GM19238 (cell line): ENCODE data around the gene DDIT3.
"Not testable (repeated sequence)": the region's sequence is repeated elsewhere in the genome, so short reads cannot be mapped to it uniquely, and the experiment has no call there.

Experiments
- DNase-seq: peaks from one replicate; pipeline ENCODE4 v3.0.0; 2011; ENCODE audit warnings: low spot score; ENCODE audit not compliant: insufficient read length

The DDIT3 gene, protein sequence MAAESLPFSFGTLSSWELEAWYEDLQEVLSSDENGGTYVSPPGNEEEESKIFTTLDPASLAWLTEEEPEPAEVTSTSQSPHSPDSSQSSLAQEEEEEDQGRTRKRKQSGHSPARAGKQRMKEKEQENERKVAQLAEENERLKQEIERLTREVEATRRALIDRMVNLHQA

GRCh38 chr12:57520053-57520818 lies at the start of gene DDIT3:
Gene DDIT3 (minus strand): TSS chr12:57520514. CDS start chr12:57517406, 3,108 bp downstream.
- peak; percentile 91 for DNase-seq

GRCh38 chr12:57569858-57570257 lies 49.5 kb upstream of the DDIT3 start:
- DNase-seq, result no peak

GRCh38 chr12:57568838-57569237 lies 48.5 kb upstream of the DDIT3 start:
- no peak for DNase-seq

DNA sequence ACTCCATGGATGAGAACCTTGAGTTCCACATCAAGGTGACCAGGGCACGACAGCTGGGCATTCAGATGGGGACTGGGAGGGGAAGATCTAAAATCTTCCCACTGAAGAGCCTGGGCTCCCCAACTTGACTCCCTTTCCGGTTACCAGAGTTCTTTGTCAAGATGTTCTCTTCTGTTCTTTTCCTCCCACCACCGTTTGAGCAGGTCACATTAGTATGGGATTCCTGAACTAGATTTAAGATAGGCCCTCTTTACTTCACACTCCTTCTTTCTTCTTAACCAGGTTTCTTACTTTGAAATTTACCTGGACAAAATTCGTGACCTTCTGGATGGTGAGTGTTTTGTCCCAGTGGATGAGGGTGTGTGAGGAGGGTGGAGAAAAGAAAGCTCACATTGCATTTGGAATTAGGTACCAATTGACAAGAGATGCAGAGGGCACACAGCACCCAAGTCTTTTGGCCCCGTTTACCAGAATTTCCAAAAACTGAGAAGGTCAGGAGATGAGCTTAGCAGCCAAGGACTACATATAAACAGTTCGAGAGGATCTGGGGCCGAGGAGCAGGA lies 43.9 kb upstream of the DDIT3 start:
- no peak for DNase-seq

GRCh38 chr12:57563358-57563757 lies 43.0 kb upstream of the DDIT3 start:
- no peak for DNase-seq

DNA sequence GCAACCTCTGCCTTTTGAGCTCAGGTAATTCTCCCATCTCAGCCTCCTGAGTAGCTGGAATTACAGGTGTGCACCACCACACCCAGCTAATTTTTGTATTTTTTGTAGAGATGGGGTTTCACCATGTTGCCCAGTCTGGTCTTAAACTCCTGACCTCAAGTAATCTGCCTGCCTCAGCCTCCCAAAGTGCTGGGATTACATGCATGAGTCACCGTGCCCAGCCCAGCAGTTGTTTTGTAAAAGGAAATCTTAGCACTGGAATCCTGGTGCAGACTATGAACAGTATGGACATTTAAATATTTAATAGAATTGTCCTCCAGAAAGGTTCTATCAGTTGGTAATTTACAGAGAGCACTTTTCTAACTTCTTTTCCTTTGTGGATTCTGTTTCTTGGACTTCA lies 40.8 kb upstream of the DDIT3 start:
- DNase-seq, result not testable (repeated sequence)

DNA sequence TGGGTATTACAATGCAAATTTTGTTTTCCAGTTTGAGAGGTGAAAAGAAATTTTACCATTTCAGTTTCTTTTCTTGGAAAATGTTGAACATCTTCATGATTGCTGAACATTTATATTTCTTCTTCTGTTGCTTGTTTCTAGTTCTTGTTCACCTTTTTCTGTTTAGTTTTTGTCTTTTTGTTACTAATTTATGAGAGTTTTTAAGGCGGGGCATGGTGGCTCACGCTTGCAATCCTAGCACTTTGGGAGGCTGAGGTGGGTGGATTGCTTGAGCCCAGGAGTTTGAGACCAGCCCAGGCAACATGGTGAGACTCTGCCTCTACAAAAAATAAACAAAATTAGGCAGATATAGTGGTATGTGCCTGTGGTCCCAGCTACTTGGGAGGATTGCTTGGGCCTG lies 40.2 kb upstream of the DDIT3 start:
- DNase-seq, result no peak

GRCh38 chr12:57558864-57559263 lies 38.5 kb upstream of the DDIT3 start:
- DNase-seq, result no peak

DNA sequence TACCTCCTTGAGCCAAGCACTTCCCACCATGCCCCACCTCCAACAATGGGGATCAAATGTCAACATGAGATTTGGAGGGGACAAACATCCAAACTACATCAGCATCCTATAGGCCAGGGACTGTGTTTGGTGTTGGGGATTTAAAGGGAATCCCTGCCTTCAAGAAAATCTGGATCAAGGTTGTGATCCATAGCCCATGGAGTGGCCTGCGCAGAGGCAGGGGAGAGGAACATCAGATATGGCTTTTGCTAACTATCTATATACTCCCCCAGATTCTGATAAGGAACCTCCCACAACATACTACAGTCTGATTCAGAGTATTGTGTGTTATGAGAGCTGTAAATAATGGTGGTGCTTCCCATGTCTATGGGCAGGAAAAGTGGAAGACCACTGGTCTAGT lies 34.6 kb upstream of the DDIT3 start:
- no peak for DNase-seq

- no peak for DNase-seq
Observed at GRCh38 chr12:57554453-57554852, 34.1 kb upstream of the DDIT3 start.

DNA sequence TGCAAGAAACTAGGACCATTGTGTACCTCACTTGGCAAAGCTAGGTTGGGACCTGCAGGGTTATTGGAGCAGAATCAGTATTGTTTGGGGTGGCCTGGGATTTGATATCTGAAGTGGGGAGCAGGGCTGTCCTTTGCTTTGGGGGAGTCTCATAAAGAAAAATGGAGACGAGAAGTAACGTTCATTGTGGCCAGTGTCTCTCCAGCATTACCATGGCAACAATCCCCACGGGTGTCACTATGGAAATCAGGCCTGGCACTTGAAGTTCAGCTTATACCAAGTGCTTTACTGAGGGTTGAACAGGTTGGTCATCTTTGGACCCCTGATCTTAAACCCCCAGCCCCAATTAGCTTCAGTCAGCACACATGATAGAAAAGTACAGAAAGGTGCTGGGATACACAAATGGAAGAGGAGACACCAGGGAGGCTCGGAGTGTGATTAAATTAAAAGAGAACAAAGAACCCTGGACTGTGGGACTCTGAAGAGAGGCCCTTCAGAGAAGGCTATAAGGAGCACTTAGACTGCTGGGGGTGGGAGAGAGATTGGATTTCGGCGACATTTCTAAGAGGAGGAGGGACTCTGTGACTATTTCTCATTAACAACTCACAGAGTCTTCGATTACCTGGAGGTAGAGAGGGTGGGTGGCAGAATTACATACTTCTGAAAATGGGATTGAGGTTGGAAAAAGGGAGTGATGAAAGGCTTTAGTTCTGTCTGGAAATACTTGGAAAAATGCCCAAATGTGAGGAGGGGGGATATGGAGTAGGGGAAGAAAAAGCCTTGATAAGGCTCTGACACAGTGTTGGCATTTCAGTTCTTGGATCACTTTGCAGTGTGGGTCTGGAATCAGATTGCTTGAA lies 33.3 kb upstream of the DDIT3 start:
- no peak for DNase-seq

- no peak for DNase-seq
Observed at GRCh38 chr12:57552835-57553313, 32.6 kb upstream of the DDIT3 start.

- DNase-seq, result no peak
Observed at GRCh38 chr12:57552306-57552651, 32.0 kb upstream of the DDIT3 start.

GRCh38 chr12:57551637-57552305 lies 31.5 kb upstream of the DDIT3 start:
- DNase-seq, result no peak

- no peak for DNase-seq
Observed at GRCh38 chr12:57550641-57551549, 30.6 kb upstream of the DDIT3 start.

GRCh38 chr12:57549909-57550640 lies 29.8 kb upstream of the DDIT3 start, which contains the start of gene KIF5A:
Gene KIF5A (plus strand): TSS chr12:57550044. CDS start chr12:57550272, 228 bp downstream.
- DNase-seq, result peak; percentile 66

GRCh38 chr12:57549203-57549908 lies 29.0 kb upstream of the DDIT3 start:
- no peak for DNase-seq

DNA sequence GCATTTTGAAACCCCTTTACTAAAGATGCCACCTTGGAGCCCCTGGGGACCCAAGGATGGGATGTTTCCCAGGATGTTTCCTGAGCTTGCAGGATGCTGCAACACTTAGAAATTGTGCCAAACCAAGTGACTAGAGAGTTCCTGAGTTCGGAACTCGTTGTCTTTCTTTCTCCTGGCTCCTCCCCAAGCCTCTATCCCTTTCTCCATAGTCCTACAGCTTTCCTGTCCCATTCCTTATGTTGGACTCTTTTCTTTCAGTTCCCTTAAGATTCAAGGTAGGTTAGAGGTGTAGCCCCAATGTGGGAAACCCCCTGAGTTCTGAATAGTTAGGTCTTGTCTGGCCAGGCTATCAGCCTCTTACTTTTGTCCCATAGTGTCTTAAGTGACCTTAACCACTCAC lies 28.2 kb upstream of the DDIT3 start:
- no peak for DNase-seq

DNA sequence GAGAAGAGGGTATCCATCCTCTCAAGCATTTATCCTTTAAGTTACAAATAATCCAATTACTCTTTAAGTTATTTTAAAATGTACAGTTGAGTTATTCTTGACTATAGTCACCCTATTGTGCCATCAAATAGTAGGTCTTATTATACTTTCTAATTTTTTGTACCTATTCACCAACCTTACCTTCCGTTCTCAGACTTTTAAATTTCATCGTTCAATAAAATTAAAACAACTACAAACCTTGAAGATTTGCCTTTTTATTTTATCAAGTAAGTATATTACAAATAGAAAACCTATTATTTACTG lies 27.6 kb upstream of the DDIT3 start:
- no peak for DNase-seq
